B cell (primary cell): ENCODE results near the gene DNASE1L2. TPM values are rescaled to one million over a fixed set of nuclear protein-coding genes. Genes with fewer than 3 reads are reported as not detected.

ENCODE experiments used
- ATAC-seq: fragments of 200-7000 bp; cut with Tn5 transposase; one replicate; pipeline ENCODE4 v1.10.0; 2021; ENCODE audit warnings: low read depth, mild to moderate bottlenecking, moderate number of reproducible peaks, moderate library complexity
- CTCF ChIA-PET: fragments of 350-600 bp; sonication (Branson Sonifier 250); formaldehyde crosslinking; loops from one replicate; lab custom pipeline; 2021; ENCODE audit warnings: antibody characterized with exemption, inconsistent platforms; lab: Charles Lee
- POLR2A ChIA-PET: fragments of 350-600 bp; sonication (Branson Sonifier 250); formaldehyde crosslinking; loops from one replicate; lab custom pipeline; 2021; ENCODE audit warnings: antibody characterized with exemption; lab: Charles Lee
- DNase-seq: peaks from one replicate; pipeline ENCODE4 v3.0.0; 2013
- H2AFZ ChIP-seq: 2 replicates; pipeline ENCODE4 v1.6.1; 2012; ENCODE audit warnings: mild to moderate bottlenecking, low read depth, low read length; ENCODE audit not compliant: insufficient read depth, poor library complexity, severe bottlenecking
- H3K27ac ChIP-seq, 2 donors: 1 replicate in 1 of 2; 2 replicates in 1 of 2; pipeline ENCODE4 v1.5.1; 2012 to 2013; ENCODE audit warnings: low read length in 2 of 2, mild to moderate bottlenecking in 2 of 2, moderate library complexity in 1 of 2
- H3K27me3 ChIP-seq, 4 experiments: fragments of 200-600 bp in 1 of 4; sonication (generic) in 1 of 4; replicated peaks in 1 of 4; 1 replicate in 2 of 4; 2 replicates in 2 of 4; pipeline versions ENCODE4 v1.6.1 to v1.7.0; 2013 to 2016; ENCODE audit warnings: low read length in 3 of 4, mild to moderate bottlenecking in 2 of 4, mixed read lengths in 1 of 4, moderate library complexity in 1 of 4; ENCODE audit not compliant: insufficient read depth in 4 of 4, control insufficient read depth in 3 of 4; ENCODE audit errors: control extremely low read depth in 1 of 4
- H3K36me3 ChIP-seq, 2 experiments: replicated peaks in 1 of 2; 1 replicate in 1 of 2; 2 replicates in 1 of 2; pipeline versions ENCODE4 v1.6.1 to v1.7.1; 2013; ENCODE audit warnings: low read length in 1 of 2; ENCODE audit not compliant: insufficient read depth in 2 of 2, control insufficient read depth in 1 of 2; ENCODE audit errors: control extremely low read depth in 1 of 2, extremely low read depth in 1 of 2
- H3K4me1 ChIP-seq, 2 donors: fragments of 200-600 bp in 1 of 2; sonication (generic) in 1 of 2; 1 replicate in 1 of 2; 2 replicates in 1 of 2; pipeline versions ENCODE4 v1.5.1 to v1.6.1; 2013 to 2017; ENCODE audit warnings: low read length in 2 of 2; ENCODE audit not compliant: control insufficient read depth in 2 of 2, insufficient read depth in 2 of 2
- H3K4me2 ChIP-seq: replicated peaks from 2 replicates; pipeline ENCODE3; 2012; ENCODE audit warnings: mild to moderate bottlenecking, low read depth, low read length; ENCODE audit not compliant: poor library complexity, severe bottlenecking
- H3K4me3 ChIP-seq, 5 experiments: fragments of 200-600 bp in 1 of 5; sonication (generic) in 1 of 5; 1 replicate in 3 of 5; 2 replicates in 2 of 5; pipeline versions ENCODE4 v1.5.1 to v1.7.0; 2011 to 2016; ENCODE audit warnings: low read length in 4 of 5, mild to moderate bottlenecking in 4 of 5, low read depth in 2 of 5, control low read depth in 1 of 5, moderate library complexity in 1 of 5; ENCODE audit not compliant: insufficient read depth in 1 of 5; ENCODE audit errors: control extremely low read depth in 1 of 5, extremely low read depth in 1 of 5
- H3K79me2 ChIP-seq: fragments of 200-600 bp; sonication (generic); one replicate; pipeline ENCODE4 v1.6.0; 2016; ENCODE audit warnings: low read length; ENCODE audit not compliant: control insufficient read depth, insufficient read depth
- H3K9ac ChIP-seq: fragments of 200-600 bp; sonication (generic); 2 replicates; pipeline ENCODE4 v1.6.1; 2017; ENCODE audit warnings: mild to moderate bottlenecking, low read length, moderate library complexity
- H3K9me3 ChIP-seq, 3 donors: one replicate each; pipeline versions ENCODE4 v1.6.1 to v1.7.1; 2013; ENCODE audit warnings: low read length in 2 of 3; ENCODE audit not compliant: control insufficient read depth in 2 of 3, insufficient read depth in 1 of 3; ENCODE audit errors: control extremely low read depth in 1 of 3
- H4K20me1 ChIP-seq: 2 replicates; pipeline ENCODE4 v1.6.0; 2012; ENCODE audit warnings: mild to moderate bottlenecking, low read length; ENCODE audit not compliant: insufficient read depth, control insufficient read depth, poor library complexity, severe bottlenecking
- H3K27ac Mint-ChIP-seq: one replicate; pipeline ENCODE4 v1.8.0; 2021; ENCODE audit warnings: mixed read lengths
- H3K27me3 Mint-ChIP-seq: one replicate; pipeline ENCODE4 v1.8.0; 2021; ENCODE audit warnings: mixed read lengths
- H3K4me1 Mint-ChIP-seq: one replicate; pipeline ENCODE4 v1.8.0; 2021; ENCODE audit warnings: mixed read lengths
- H3K4me3 Mint-ChIP-seq: one replicate; pipeline ENCODE4 v1.8.0; 2021; ENCODE audit warnings: mixed read lengths
- H3K9me3 Mint-ChIP-seq: one replicate; pipeline ENCODE4 v1.8.0; 2022; ENCODE audit warnings: mixed read lengths; ENCODE audit not compliant: insufficient read depth
- CTCF ChIP-seq: fragments of 200-600 bp; IDR thresholded peaks from one replicate; pipeline ENCODE4 v1.8.0; 2022; ENCODE audit warnings: antibody characterized with exemption, mild to moderate bottlenecking
- EZH2 ChIP-seq: IDR thresholded peaks from 2 replicates; pipeline ENCODE4 v1.6.1; 2012; ENCODE audit warnings: borderline replicate concordance, low read depth, mild to moderate bottlenecking, moderate library complexity, low read length; ENCODE audit not compliant: insufficient read depth, poor library complexity, severe bottlenecking
- WGBS: methylation state at CpG from one replicate; pipeline ENCODE4 v1.1.5; 2013; ENCODE audit warnings: missing lambda C conversion rate; ENCODE audit not compliant: insufficient coverage; 5-methylcytosine and 5-hydroxymethylcytosine counted together
- intact Hi-C: fragments of 100-400 bp; cut with micrococcal nuclease; formaldehyde crosslinking; loops from one replicate; pipeline ENCODE4 v1.10.0; 2022
- polyA plus RNA-seq: library from polyadenylated mRNA; depleted of rRNA; stranded (reverse); fragments of >200 nt; gene quantifications from 2 replicates; pipeline ENCODE4 v1.2.3, GENCODE V29; 2012
- total RNA-seq, 2 donors: library from RNA; stranded (reverse); fragments of 120-200 nt in 1 of 2; gene quantifications; 1 replicate in 1 of 2; 2 replicates in 1 of 2; pipeline versions ENCODE4 v1.2.3 to v1.2.4, GENCODE V29; 2013 to 2022

Gene DNASE1L2
- total and polyA plus RNA-seq, 2 donors (not counting 1 experiment from before 2014, with no cell fraction given): 1.1 to 1.6 TPM

GRCh38 chr16:2208308-2208707 is 27.9 kb upstream of the DNASE1L2 start:
- POLR2A ChIA-PET: interaction anchor here (0.6 kb wide), 1 partner anchor 12 kb away, joined by 6 read pairs; no protein-coding TSS in a partner anchor
- intact Hi-C loops: no loop called here
- H3K27ac Mint-ChIP-seq: no peak overlapping the region

More at GRCh38 chr16:2208308-2208707, 27.9 kb upstream of the DNASE1L2 start:
- no peak for DNase-seq
- no peaks in the 10 kb centered on the region for H3K9me3 Mint-ChIP-seq
- TF ChIP-seq EZH2 (no peak), CTCF (no peak)
- H3K36me3 ChIP-seq: peaks cover 0 to 37% of the 10 kb centered on the region in 2 experiments
- peaks cover 30% of the 10 kb centered on the region for H3K4me1 Mint-ChIP-seq
- H3K27me3 Mint-ChIP-seq: no peaks in the 10 kb centered on the region
- ATAC-seq: no peak
- no peak overlapping the region for H3K4me3 ChIP-seq
- peaks cover 24% of the 10 kb centered on the region for H3K79me2 ChIP-seq
- H3K27me3 ChIP-seq: no peaks in the 10 kb centered on the region
- H3K9ac ChIP-seq: no peak overlapping the region
- H4K20me1 ChIP-seq: peaks cover 10% of the 10 kb centered on the region
- peaks cover 16 to 27% of the 10 kb centered on the region in 2 donors for H3K4me1 ChIP-seq
- 97% methylated on average over 23 of the region's 23 CpGs for WGBS
- no peak overlapping the region for H2AFZ ChIP-seq
- CTCF ChIA-PET: interaction anchor here (0.5 kb wide), 1 partner anchor 302 kb away, joined by 3 read pairs; no protein-coding TSS in a partner anchor
- H3K27ac ChIP-seq: no peak overlapping the region
- H3K4me3 Mint-ChIP-seq: no peak overlapping the region
- no peaks in the 10 kb centered on the region for H3K9me3 ChIP-seq
- no peak overlapping the region for H3K4me2 ChIP-seq
